Keratinocyte (primary cell): ENCODE data around the gene TP53BP2. TPM values are rescaled to one million over a fixed set of nuclear protein-coding genes. Genes with fewer than 3 reads are reported as not detected.

Source experiments
- DNase-seq: peaks from one replicate; pipeline ENCODE4 v3.0.0-alpha.2; 2011; ENCODE audit warnings: low read depth, missing footprints, low spot score
- FAIRE-seq: peaks from 2 replicates; lab custom pipeline; 2011; peaks lifted over from hg19 to GRCh38; lab: Jason Lieb, UNC
- H2AFZ ChIP-seq: 2 replicates; pipeline ENCODE4 v1.6.0; 2012; ENCODE audit warnings: low read length, control low read depth, inconsistent platforms; ENCODE audit not compliant: control insufficient read depth
- H3K27ac ChIP-seq: 2 replicates; pipeline ENCODE4 v1.5.1; 2011; ENCODE audit warnings: low read length; ENCODE audit not compliant: control insufficient read depth, insufficient read depth
- H3K27me3 ChIP-seq: 3 replicates; pipeline ENCODE4 v1.6.0; 2011; ENCODE audit warnings: low read length; ENCODE audit not compliant: control insufficient read depth, insufficient read depth; ENCODE audit errors: extremely low read depth
- H3K36me3 ChIP-seq, 2 experiments: 2 replicates in 1 of 2; 3 replicates in 1 of 2; pipeline ENCODE4 v1.5.1; 2011; ENCODE audit warnings: low read length in 2 of 2, mild to moderate bottlenecking in 1 of 2; ENCODE audit not compliant: control insufficient read depth in 2 of 2, insufficient read depth in 2 of 2; ENCODE audit errors: extremely low read depth in 1 of 2
- H3K4me1 ChIP-seq: 3 replicates; pipeline ENCODE4 v1.5.1; 2011; ENCODE audit warnings: low read length; ENCODE audit not compliant: control insufficient read depth, insufficient read depth; ENCODE audit errors: extremely low read depth
- H3K4me2 ChIP-seq: 3 replicates; pipeline ENCODE4 v1.6.0; 2011; ENCODE audit warnings: low read depth, low read length; ENCODE audit not compliant: control insufficient read depth, insufficient read depth; ENCODE audit errors: extremely low read depth
- H3K4me3 ChIP-seq, 3 experiments: fragments of 200-600 bp in 1 of 3; sonication (generic) in 1 of 3; 2 replicates in 2 of 3; 3 replicates in 1 of 3; pipeline ENCODE4 v1.5.1; 2011 to 2016; ENCODE audit warnings: low read length in 3 of 3, mild to moderate bottlenecking in 3 of 3, control low read depth in 2 of 3, inconsistent platforms in 1 of 3, low read depth in 1 of 3, mixed read lengths in 1 of 3, mixed run types in 1 of 3, moderate library complexity in 1 of 3; ENCODE audit not compliant: control insufficient read depth in 2 of 3, insufficient read depth in 2 of 3; ENCODE audit errors: extremely low read depth in 1 of 3
- H3K79me2 ChIP-seq: 2 replicates; pipeline ENCODE4 v1.6.0; 2012; ENCODE audit warnings: low read length; ENCODE audit not compliant: control insufficient read depth, insufficient read depth
- H3K9ac ChIP-seq: 3 replicates; pipeline ENCODE4 v1.6.0; 2011; ENCODE audit warnings: low read length; ENCODE audit not compliant: control insufficient read depth, insufficient read depth; ENCODE audit errors: extremely low read depth
- H3K9me1 ChIP-seq: 3 replicates; pipeline ENCODE4 v1.6.0; 2011; ENCODE audit warnings: low read length; ENCODE audit not compliant: control insufficient read depth, insufficient read depth; ENCODE audit errors: extremely low read depth
- H3K9me3 ChIP-seq: 2 replicates; pipeline ENCODE4 v1.5.1; 2012; ENCODE audit warnings: low read depth, low read length; ENCODE audit not compliant: control insufficient read depth
- H4K20me1 ChIP-seq: 3 replicates; pipeline ENCODE4 v1.6.0; 2011; ENCODE audit warnings: low read length; ENCODE audit not compliant: control insufficient read depth, insufficient read depth; ENCODE audit errors: extremely low read depth
- CTCF ChIP-seq, 3 experiments: IDR thresholded peaks in 1 of 3; conservative IDR thresholded peaks in 1 of 3; optimal IDR thresholded peaks in 1 of 3; 2 replicates in 2 of 3; 3 replicates in 1 of 3; pipeline versions ENCODE3 to v1.5.1; 2011; ENCODE audit warnings: low read length in 3 of 3, mild to moderate bottlenecking in 3 of 3, moderate library complexity in 2 of 3, control low read depth in 1 of 3, inconsistent platforms in 1 of 3; ENCODE audit not compliant: insufficient read depth in 2 of 3; ENCODE audit errors: extremely low read depth in 1 of 3
- EZH2 ChIP-seq: IDR thresholded peaks from one replicate; pipeline ENCODE4 v1.6.1; 2012; ENCODE audit warnings: inconsistent platforms, mild to moderate bottlenecking, low read length, moderate library complexity
- dilution Hi-C: fragments of 300-500 bp; cut with MboI; formaldehyde crosslinking; loops from one replicate; pipeline ENCODE4 v1.7.0; 2020; ENCODE audit warnings: low sequenced_read_pairs; ENCODE audit not compliant: extremely low pct_ligation_motif_present
- polyA plus RNA-seq, 5 experiments: library from polyadenylated mRNA; depleted of rRNA in 3 of 5; stranded (reverse) in 3 of 5; stranded (forward) in 1 of 5; unstranded in 1 of 5; fragments of >200 nt; gene quantifications; 1 replicate in 1 of 5; 2 replicates in 3 of 5; 3 replicates in 1 of 5; pipeline versions ENCODE4 v1.2.1 to v1.2.3, GENCODE V29; 2011 to 2012; ENCODE audit warnings: missing spikeins in 2 of 5, low read depth in 1 of 5, low replicate concordance in 1 of 5

TP53BP2 gene
- polyA plus RNA-seq, 1 donor (not counting 4 experiments of a cell fraction or from before 2014, with no cell fraction given): 22.5 TPM

- no peak overlapping the region for H3K9ac ChIP-seq
- DNase-seq (no peak), FAIRE-seq (no peak)
- H3K4me2 ChIP-seq: no peak overlapping the region
- H2AFZ ChIP-seq: no peak overlapping the region
- peaks cover 7 to 20% of the 10 kb centered on the region in 2 experiments for H3K36me3 ChIP-seq
- dilution Hi-C loops: no loop called here
- H3K4me1 ChIP-seq: no peaks in the 10 kb centered on the region
- H3K9me1 ChIP-seq: no peaks in the 10 kb centered on the region
- no peaks in the 10 kb centered on the region for H4K20me1 ChIP-seq
- H3K79me2 ChIP-seq: no peaks in the 10 kb centered on the region
- no peaks in the 10 kb centered on the region for H3K9me3 ChIP-seq
- no peak overlapping the region for H3K4me3 ChIP-seq
- H3K27me3 ChIP-seq: no peaks in the 10 kb centered on the region
- H3K27ac ChIP-seq: no peak overlapping the region
- TF ChIP-seq CTCF (optimal IDR thresholded peaks at IDR 0.05 in 1 of 3, IDR thresholded peaks at IDR 0.05 in 1 of 3, conservative IDR thresholded peaks at IDR 0.05 in 1 of 3; ENCODE audit: extremely low read depth in 1 of 3, insufficient read depth in 2 of 3, low read length in 3 of 3): no peak
- no peak for TF ChIP-seq EZH2
Measured at GRCh38 chr1:223802602-223803001, 43.1 kb downstream of the TP53BP2 start.

- Histone ChIP-seq H3K27ac (no peak overlapping the region), H3K9me3 (no peaks in the 10 kb centered on the region), H3K9me1 (no peaks in the 10 kb centered on the region), H2AFZ (no peak overlapping the region), H4K20me1 (no peaks in the 10 kb centered on the region), H3K27me3 (no peaks in the 10 kb centered on the region), H3K4me1 (no peaks in the 10 kb centered on the region), H3K36me3 (peaks cover 7 to 20% of the 10 kb centered on the region in 2 experiments), H3K9ac (no peak overlapping the region), H3K79me2 (no peaks in the 10 kb centered on the region), H3K4me3 (no peak overlapping the region), H3K4me2 (no peak overlapping the region)
- DNase-seq: no peak
- TF ChIP-seq CTCF (optimal IDR thresholded peaks at IDR 0.05 in 1 of 3, IDR thresholded peaks at IDR 0.05 in 1 of 3, conservative IDR thresholded peaks at IDR 0.05 in 1 of 3; ENCODE audit: extremely low read depth in 1 of 3, insufficient read depth in 2 of 3, low read length in 3 of 3) (no peak), EZH2 (no peak)
- dilution Hi-C loops: no loop called here
- FAIRE-seq: no peak
Measured at GRCh38 chr1:223802032-223802431, 43.7 kb downstream of the TP53BP2 start.
